Keratinocyte (primary cell): ENCODE measurements around the gene TRAPPC14.

Source experiments
- EZH2 ChIP-seq: IDR thresholded peaks from one replicate; pipeline ENCODE4 v1.6.1; 2012; ENCODE audit warnings: inconsistent platforms, mild to moderate bottlenecking, low read length, moderate library complexity
- TF ChIP-seq, protein P1 (sequence below), 3 experiments: IDR thresholded peaks in 1 of 3; conservative IDR thresholded peaks in 1 of 3; optimal IDR thresholded peaks in 1 of 3; 2 replicates in 2 of 3; 3 replicates in 1 of 3; pipeline versions ENCODE3 to v1.5.1; 2011; ENCODE audit warnings: low read length in 3 of 3, mild to moderate bottlenecking in 3 of 3, moderate library complexity in 2 of 3, control low read depth in 1 of 3, inconsistent platforms in 1 of 3; ENCODE audit not compliant: insufficient read depth in 2 of 3; ENCODE audit errors: extremely low read depth in 1 of 3

DNA sequence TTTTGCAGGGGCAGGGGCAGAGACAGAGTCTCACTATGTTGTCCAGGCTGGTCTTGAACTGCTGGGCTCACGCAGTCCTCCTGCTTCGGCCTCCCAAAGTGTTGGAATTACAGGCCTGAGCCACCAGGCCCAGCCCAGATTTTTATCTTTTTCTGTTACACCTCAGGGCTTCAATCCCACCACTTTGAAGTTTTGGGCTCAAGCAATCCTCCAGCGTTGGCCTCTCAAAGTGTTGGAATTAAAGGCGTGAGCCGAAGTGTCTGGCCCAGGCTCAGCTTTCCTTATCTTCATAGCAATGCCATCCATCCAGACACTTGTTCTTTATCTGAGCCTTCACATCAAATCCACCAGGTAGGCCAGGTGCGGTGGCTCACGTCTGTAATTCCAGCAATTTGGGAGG, 43.5 kb downstream of the TRAPPC14 start:
- TF ChIP-seq, protein P1, sequence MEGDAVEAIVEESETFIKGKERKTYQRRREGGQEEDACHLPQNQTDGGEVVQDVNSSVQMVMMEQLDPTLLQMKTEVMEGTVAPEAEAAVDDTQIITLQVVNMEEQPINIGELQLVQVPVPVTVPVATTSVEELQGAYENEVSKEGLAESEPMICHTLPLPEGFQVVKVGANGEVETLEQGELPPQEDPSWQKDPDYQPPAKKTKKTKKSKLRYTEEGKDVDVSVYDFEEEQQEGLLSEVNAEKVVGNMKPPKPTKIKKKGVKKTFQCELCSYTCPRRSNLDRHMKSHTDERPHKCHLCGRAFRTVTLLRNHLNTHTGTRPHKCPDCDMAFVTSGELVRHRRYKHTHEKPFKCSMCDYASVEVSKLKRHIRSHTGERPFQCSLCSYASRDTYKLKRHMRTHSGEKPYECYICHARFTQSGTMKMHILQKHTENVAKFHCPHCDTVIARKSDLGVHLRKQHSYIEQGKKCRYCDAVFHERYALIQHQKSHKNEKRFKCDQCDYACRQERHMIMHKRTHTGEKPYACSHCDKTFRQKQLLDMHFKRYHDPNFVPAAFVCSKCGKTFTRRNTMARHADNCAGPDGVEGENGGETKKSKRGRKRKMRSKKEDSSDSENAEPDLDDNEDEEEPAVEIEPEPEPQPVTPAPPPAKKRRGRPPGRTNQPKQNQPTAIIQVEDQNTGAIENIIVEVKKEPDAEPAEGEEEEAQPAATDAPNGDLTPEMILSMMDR (optimal IDR thresholded peaks at IDR 0.05 in 1 of 3, IDR thresholded peaks at IDR 0.05 in 1 of 3, conservative IDR thresholded peaks at IDR 0.05 in 1 of 3; ENCODE audit: extremely low read depth in 1 of 3, insufficient read depth in 2 of 3, low read length in 3 of 3), result no peak
- TF ChIP-seq EZH2, result no peak
